ENCODE data around the gene SEC24D. TPM values are rescaled to one million over a fixed set of nuclear protein-coding genes. Genes with fewer than 3 reads are reported as not detected.

The SEC24D gene
- total RNA-seq, 1 donor from 2014 or later, result 48.5 TPM

GRCh38 chr4:118755438-118756226 is 80.3 kb downstream of the SEC24D start:
- Histone ChIP-seq H3K4me3 (ENCODE audit: low read depth, low read length) (no peak overlapping the region), H3K27me3 (ENCODE audit: control insufficient read depth, insufficient read depth, low read length) (no peaks in the 10 kb centered on the region), H3K36me3 (ENCODE audit: control insufficient read depth, insufficient read depth, low read length) (no peaks in the 10 kb centered on the region)
- no peak for TF ChIP-seq CTCF (IDR thresholded peaks at IDR 0.05; ENCODE audit: insufficient read depth, low read length, poor library complexity, severe bottlenecking)
- no peak for DNase-seq (ENCODE audit: low read depth)

GRCh38 chr4:118754890-118755289 is 81.0 kb downstream of the SEC24D start:
- no peak for TF ChIP-seq CTCF (IDR thresholded peaks at IDR 0.05; ENCODE audit: insufficient read depth, low read length, poor library complexity, severe bottlenecking)
- Histone ChIP-seq H3K36me3 (ENCODE audit: control insufficient read depth, insufficient read depth, low read length) (no peaks in the 10 kb centered on the region), H3K27me3 (ENCODE audit: control insufficient read depth, insufficient read depth, low read length) (no peaks in the 10 kb centered on the region), H3K4me3 (ENCODE audit: low read depth, low read length) (no peak overlapping the region)
- no peak for DNase-seq (ENCODE audit: low read depth)

- no peaks in the 10 kb centered on the region for H3K27me3 ChIP-seq (ENCODE audit: control insufficient read depth, insufficient read depth, low read length)
- H3K4me3 ChIP-seq (ENCODE audit: low read depth, low read length), result no peak overlapping the region
- no peaks in the 10 kb centered on the region for H3K36me3 ChIP-seq (ENCODE audit: control insufficient read depth, insufficient read depth, low read length)
- TF ChIP-seq CTCF (IDR thresholded peaks at IDR 0.05; ENCODE audit: insufficient read depth, low read length, poor library complexity, severe bottlenecking), result no peak
- no peak for DNase-seq (ENCODE audit: low read depth)
These were observed 82.2 kb downstream of the SEC24D start for GRCh38 chr4:118753685-118754084.

- DNase-seq (ENCODE audit: low read depth), result no peak
- no peak overlapping the region for H3K4me3 ChIP-seq (ENCODE audit: low read depth, low read length)
- no peaks in the 10 kb centered on the region for H3K36me3 ChIP-seq (ENCODE audit: control insufficient read depth, insufficient read depth, low read length)
- no peak for TF ChIP-seq CTCF (IDR thresholded peaks at IDR 0.05; ENCODE audit: insufficient read depth, low read length, poor library complexity, severe bottlenecking)
- H3K27me3 ChIP-seq (ENCODE audit: control insufficient read depth, insufficient read depth, low read length), result no peaks in the 10 kb centered on the region
These were observed 82.8 kb downstream of the SEC24D start for GRCh38 chr4:118753096-118753495.

- Histone ChIP-seq H3K27me3 (ENCODE audit: control insufficient read depth, insufficient read depth, low read length) (no peaks in the 10 kb centered on the region), H3K4me3 (ENCODE audit: low read depth, low read length) (no peak overlapping the region), H3K36me3 (ENCODE audit: control insufficient read depth, insufficient read depth, low read length) (no peaks in the 10 kb centered on the region)
- no peak for TF ChIP-seq CTCF (IDR thresholded peaks at IDR 0.05; ENCODE audit: insufficient read depth, low read length, poor library complexity, severe bottlenecking)
- no peak for DNase-seq (ENCODE audit: low read depth)
These were observed 83.4 kb downstream of the SEC24D start for GRCh38 chr4:118752551-118752950.

Measured in kidney epithelial cell (primary cell).